HG03064 (cell line): ENCODE results near the gene PTPN1.
"Not testable (repeated sequence)": the region's sequence is repeated elsewhere in the genome, so short reads cannot be mapped to it uniquely, and the experiment has no call there.

Experiments
- ATAC-seq: cut with Tn5 transposase; IDR thresholded peaks from one replicate; pipeline ENCODE4 v1.9.1; 2021; ENCODE audit warnings: low read depth; ENCODE audit not compliant: unreplicated experiment

The PTPN1 gene

DNA sequence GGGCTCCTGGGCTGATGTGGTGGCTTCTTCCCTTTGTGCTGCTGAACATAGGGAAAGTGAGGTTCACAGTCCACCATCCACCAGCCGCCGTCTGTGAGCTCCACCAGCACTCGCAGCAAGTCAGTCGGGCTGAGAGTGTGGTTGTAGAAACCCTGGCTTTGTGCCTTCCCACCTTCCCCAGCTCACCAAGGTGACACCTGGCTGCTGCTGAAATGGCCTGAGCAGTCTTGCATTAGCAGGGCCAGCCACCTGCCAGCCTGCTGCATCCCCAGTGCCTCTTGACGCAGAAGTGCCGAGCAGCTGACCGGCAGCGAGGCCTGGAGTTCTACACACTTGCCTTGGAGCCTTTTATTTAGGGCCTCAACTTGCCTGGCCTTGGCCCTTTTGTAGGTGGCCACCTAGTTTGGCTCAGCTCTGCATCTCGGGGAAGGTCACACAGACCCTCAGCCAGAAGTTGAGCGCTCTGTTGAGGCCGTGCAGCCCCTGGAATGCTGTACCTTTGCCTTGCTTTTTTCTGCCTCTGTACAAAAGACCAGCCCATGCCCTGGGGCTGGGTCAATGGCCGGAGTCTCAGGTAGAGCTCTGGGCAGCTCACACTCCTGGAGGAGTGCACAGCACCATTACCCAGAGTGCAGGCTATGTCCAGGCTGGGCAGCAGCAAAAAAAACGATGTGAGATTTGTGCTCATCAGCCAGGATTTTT lies 76.5 kb downstream of the PTPN1 start:
- no peak for ATAC-seq

DNA sequence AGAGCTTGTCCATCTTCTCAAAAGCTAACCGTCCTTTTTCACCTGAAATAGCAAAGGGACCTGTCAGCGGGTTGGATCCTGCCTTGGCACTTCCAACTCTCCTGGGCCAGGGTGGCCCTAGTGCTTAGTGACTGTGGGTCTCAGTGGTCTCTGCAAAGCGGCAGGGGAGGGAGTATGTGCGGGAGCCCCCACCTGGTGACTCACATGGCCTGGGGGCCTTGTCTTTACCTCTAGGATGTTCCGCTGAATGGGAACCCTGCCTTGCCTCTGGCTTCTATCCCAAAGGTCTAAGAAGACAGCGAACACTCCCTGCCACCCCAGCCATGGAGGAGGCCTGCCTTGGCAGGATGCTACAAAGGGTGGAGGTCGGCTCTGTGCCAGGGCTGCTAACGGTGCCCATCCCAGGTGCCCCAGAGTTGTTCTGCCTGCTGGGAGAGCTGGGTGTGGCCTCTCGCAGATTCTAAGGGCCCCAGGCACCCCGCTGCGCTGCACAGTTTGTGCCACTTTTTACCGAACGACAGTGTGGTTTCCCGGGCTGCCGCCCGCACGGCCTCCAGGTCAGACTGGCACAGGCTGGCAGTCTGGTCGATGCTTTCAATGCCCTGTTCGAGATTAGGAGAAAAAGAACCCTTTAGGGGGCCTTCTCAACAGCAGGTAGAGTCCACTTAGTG lies 77.2 kb downstream of the PTPN1 start:
- no peak for ATAC-seq

DNA sequence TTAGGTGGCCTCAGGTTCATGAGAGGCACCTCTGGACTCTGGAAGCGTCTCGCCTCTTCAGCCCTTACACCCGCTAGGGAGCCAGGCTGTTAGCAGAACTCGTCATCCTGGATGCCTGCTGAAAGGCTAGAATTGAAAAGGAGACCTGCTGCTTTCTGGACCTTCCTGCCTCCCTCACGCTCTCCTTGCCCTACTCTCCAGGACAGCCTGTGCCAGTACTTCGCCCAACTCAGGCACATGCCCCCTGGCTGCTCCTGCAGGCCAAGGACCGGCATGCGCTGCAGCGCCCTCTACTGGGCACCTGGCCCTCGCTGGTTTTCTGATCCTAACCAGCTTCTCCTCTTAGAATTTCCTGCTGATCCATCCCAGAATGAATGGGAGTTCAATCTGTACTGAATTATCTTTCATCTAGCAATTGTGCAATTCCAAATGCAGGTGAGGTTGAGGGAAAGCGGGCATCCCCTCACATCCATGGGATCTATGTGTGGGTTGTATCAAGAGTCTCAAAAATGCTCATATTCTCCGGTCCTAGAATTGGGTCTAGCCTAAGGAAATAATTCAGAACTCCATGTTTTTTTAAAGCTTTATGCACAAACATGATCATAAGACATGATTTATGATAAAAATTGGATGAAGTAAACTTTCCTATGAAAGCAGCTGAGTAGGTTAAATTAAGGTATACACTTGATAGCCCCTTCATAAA lies 78.0 kb downstream of the PTPN1 start:
- no peak for ATAC-seq

DNA sequence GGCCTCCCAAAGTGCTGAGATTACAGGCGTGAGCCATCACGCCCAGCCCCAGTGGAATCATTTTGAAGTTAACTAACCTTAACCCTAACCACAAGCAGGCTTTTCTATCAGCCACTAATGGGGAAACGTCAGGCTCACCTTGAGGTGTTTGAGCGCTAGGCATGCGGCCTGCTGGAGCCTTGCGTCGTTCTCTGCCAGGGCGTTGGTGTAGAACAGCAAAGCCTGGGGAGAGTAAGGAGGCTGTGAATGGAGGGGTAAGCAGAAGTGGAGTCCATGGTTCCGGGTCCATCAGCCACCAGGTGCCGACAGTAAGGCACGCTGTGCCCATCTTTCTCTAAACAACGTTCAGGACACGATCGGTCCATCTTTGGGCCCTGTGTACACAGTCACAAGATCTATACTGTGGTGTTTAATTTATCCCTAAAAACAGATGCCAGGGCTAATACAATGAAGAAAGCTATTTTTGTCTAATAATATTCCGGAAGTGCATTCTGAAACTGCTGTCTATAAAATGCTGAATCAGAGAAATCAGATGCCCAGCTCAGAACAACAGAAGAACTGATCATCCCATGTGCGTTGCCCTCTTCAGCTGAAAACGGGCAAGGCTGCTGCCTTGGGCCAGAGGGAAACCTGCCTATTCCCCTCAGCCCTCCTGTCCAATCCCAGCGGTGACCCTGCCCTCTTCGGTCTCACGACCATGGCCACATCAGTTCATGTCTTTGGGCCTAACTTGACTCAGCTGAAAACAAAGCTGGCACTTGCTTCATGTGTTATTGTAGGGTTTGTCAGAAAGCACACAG lies 79.6 kb downstream of the PTPN1 start:
- ATAC-seq = no peak

DNA sequence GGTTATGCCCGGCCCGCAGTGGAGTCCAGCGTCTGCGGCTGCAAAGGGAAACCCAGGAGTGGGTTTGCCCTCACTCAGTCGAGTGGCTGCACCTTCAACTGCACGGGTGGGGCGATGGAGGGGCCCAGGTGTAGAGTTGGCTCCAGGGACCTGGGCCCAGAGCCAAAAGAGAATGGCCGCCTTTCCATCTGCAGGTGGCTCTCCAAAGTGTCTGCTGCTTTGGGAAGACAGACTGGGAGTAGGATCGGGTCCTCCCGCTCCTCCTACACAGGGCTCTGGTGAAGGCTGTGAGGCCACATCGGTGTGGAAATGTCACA lies 80.1 kb downstream of the PTPN1 start:
- ATAC-seq = no peak

DNA sequence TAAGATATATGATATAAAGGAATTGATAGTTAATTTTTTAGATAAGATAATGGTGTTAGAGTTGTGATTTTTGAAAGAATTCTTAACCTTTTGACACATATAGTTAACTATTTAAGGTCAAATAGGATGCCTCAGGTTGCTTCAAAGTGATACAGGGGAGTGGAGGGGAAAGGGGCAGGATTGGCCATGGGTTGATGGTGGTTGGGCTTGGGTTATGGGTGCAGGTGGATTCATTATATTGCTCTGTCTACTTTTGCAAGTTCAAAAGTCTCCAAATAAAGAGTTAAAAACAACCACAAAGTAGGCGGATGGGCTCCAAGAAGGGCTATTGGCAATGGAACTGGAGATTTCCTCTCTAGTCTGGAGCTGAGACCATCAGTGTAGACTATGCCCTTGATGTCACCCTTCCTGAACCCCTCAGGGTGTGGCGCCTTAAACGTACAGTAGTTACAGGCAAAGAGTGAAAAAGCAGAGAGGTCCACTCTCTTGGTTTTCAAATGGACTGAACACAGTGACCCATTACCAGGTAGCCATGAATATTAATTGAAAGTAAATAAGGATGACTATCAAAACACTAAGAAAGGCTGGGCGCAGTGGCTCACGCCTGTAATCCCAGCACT lies 81.2 kb downstream of the PTPN1 start:
- no peak for ATAC-seq

DNA sequence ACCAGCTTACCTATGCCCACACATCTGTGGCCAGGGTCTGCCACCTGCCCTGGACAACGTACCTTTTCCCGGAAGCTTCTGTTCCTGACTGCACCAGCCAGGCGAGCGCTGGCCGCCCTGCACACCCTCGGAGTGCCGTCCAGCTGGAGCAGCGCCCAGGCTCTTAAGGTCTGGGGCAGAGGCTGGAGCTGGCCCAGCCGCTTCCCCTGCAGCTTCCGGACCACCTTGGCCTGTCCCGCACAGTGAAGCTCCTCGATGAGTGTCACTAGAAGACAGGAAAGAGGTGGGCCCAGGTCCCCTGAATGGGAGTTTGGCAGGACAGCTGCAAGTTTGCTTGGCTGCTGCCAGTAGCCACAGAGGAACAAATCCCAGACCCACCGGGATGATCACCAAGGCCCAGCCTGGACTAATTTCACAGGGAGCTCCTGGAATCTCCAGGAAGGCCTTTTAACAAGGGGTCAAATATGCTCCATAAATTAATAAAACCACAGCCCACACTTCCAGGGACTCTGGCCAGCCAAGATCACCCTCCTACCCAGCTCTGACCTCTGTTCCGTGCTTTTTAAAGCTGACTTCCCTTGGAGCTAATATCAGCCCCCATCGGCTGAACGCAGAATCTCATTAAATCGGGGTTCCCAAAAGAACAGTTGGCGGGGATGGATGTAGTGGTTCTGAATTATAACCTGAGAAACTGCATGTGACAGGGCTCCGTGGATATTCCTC lies 82.3 kb downstream of the PTPN1 start:
- ATAC-seq = no peak

DNA sequence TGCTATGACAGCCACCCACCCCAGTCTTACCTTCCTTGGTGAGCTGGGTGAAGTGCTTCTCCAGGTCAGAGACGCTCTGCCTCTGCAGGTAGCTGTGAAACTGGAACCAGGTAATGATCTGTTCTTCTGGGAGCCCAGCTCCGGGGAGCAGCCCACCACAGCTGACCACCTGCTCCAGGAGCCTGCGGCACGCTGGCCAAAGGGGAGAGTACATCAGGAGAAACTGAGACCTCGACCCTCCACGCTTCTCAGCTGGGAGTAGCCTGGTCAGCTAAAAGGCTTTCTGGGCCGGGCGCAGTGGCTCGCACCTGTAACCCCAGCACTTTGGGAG lies 82.8 kb downstream of the PTPN1 start:
- no peak for ATAC-seq

DNA sequence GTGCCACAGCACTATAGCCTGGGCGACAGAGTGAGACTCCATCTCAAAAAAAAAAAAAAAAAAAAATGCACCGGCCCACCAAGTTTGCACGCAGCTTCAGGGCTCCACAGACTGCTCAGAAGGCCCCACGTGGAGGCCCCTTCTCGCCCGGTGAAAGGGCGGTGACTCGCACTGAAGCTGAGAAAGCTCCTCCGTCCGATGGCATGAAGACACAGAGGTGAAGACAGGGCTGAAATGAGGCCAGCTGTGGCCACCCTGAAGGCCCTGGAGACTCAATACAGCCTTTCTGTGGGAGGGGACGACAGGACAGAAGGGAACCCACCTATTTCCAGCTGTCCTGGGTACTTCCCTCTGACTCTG lies 84.0 kb downstream of the PTPN1 start:
- ATAC-seq = no peak

DNA sequence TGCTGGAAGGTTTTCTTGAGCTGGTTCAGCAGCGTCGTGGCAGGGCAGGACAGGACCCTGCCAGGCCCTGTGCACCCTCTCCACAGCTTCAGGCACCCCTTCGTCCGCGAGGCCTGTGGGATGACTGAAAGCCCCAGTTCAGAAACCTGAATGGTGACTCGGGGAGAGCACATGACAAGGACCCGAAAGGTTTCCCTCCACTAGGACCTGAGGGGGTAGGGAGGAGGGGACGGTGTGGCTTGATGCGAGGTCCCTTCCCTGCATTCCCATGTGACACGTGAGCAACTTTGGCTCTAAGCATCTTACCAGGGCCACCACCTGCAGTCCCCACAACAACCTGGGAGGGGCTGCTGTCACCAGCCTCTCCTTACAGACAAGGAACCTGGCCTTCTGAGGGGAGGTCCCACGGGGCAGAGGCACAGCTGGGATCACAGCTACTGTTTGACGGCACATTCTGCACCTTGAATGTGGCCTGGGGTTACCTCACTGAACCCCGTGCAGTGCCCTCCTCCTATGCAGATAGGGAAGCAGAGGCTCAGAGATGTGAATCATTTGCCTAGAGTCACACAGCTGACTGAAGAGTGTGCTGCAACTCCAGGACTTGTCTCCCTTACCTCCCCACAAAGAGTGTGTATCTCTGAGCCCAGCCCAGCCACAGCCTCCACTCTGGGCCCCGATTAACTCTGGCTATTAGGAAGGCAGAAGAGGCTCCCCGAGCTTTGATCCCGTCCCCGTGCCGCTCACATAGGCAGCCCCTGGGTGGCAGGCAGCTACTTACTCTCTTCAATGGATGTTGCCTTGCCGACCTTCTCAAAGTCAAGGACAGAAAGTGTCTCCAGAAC lies 84.6 kb downstream of the PTPN1 start:
- no peak for ATAC-seq

DNA sequence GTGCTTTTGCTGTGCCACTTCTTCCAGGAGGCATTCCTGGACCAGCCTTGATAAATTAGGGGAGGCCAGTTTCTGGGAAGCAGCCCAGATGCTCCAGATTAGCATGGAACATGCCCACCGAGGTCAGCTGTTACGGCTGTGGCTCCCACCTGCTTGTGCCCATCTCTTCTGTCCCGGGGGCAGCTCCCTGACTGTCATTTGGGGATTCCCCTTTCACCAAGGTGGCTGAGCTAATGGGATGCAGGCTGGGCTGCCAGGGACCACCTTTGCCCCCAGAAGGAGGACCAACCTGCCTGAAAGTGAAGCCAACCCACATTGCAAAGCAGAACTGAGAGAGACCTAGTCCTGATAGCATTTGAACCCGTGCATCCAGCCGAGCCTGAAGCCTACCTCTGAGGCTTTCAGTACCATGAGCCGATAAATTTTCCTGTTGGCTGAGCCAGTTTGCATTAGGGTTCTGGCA lies 85.3 kb downstream of the PTPN1 start:
- no peak for ATAC-seq

DNA sequence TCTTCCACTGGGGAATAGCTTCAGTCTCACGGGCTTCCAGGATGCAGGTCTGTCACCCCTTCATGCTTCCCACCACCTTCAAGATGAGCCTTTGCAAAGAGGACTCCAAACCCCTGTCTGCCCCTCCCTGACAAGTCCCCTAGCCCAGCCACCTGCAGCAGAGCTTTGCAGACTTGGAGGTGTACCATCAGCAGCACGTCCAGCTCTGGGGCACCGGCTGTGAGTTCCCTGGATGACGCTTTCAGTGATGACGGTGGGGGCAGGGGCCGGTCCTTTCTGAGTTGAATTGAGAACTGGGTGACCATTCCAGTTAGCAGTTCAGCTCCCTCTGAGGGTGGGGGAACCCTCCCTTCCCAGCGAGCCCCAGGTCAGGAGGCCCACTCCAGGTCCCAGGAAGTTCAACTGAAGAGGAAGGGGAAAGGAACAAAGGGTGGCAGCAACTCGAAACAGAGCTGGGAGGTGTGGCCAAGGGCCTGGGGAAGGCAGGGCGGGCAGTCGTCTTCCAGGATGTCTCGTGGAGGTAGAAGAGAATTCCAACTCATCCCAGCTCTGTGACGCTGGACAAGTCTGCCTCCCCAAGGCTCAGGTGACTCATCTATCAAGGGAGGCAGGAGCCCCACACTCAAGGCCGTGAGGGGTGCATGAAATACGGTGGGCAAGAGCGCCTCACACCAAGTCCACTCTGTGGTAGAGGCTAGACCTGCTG lies 86.0 kb downstream of the PTPN1 start:
- ATAC-seq = no peak

DNA sequence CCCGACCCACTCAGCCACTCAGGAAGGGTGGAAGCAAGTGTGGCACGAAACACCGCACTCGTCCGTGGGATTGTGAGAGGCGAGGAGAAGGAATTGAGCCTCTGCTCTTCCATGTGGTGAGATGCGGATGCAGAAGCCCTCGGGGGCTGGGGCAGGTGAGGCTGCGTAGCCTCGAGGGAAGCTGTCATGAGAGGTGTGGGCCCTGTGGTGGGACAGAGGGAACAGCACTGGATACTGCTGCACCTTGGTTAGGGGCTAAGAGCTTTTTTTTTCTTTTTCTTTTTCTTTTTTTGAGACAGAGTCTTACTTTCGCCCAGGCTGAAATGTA lies 86.5 kb downstream of the PTPN1 start:
- no peak for ATAC-seq

DNA sequence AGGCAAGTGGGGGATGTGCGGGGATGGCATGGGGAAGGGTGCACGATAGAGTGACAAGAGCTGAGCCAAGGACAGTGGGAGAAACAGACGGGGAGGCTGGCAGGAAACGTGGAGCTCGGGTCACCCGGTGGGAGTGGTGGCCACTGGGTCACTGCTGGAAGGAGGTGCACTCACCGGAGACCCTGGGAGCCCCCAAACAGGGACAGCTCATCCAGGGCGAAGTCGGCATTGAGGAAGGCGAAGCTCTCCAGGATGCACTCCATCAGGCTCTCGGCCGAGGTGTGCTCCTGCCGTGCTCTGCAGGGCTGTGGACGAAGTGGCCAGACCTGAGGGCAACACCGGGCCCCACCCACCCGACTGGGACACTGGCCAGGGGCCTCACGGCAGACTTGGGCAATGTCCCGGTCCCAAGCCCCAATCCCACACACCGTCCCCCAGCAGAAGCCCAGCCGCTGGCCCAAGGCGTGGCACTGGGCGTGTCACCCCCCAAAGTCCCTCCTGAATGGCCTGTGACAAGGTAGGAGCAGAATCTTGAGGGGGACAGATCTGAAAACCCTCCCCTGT lies 87.3 kb downstream of the PTPN1 start:
- ATAC-seq = no peak

DNA sequence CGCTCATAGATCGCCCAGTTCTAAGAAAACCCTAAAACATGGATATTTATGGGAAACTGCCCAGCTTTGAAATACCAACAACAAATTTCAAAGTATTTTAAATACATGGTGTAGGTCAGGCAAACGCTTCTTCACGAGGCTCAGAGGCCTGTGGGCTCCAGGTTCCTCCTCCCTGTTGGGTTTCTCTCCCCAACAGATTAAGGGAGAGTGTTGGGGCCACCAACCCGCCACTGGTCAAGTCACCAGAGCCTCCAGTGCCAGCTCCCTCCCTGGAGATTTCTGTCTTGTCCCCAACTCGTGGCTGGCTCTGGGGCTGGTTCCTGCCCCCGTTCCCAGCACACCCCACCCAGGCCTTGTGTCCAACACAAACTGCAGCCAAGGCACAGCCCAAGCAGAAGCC lies 87.9 kb downstream of the PTPN1 start:
- no peak for ATAC-seq

DNA sequence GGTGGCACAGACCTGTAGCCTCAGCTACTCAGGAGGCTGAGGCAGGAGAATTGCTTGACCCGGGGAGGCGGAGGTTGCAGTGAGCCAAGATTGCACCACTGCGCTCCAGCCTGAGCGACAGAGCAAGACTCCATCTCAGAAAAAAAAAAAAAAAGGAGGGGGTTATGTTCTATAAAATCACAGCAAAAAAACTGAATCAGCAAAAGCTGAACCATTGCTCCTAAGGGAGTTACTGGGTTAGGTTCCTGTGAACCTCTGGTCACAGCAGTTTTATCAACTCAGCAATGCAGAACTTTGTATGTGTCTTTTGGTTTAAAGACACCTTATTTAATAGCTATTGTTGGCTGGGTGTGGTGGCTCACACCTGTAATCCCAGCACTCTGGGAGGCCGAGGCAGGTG lies 88.6 kb downstream of the PTPN1 start:
- not testable (repeated sequence) for ATAC-seq

DNA sequence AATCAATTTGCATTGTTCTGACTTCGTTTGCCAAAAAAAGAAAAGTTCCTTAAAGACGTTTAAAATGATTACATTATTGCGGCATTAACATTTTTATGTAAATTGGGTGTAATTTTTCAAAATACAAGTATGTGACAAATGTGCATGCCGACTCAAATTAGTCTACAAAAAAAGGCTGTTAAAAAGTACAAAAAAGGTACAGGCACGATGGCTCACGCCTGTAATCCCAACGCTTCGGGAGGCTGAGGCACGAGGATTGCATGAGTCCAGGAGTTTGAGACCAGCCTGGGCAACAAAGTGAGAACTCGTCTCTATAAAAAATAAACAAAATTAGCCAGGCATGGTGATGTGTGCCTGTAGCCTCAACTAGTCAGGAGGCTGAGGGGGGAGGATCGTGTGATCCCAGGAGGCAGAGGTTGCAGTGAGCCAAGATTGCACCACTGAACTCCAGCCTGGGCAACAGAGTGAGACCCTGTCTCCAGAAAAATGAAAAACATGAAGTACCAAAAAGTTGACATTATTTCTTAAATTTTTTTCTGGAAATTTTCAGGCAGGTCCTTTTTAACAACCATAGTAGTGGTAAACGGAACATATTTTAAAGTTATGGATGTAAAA lies 90.2 kb downstream of the PTPN1 start:
- no peak for ATAC-seq
